BJ (cell line): Measurements from ENCODE around the gene SNX30. TPM values are rescaled to one million over a fixed set of nuclear protein-coding genes. Genes with fewer than 3 reads are reported as not detected.

ENCODE experiments used
- CTCF ChIA-PET: fragments of 350-600 bp; formaldehyde crosslinking; extraction: SDS; loops from one replicate; lab custom pipeline; 2021; ENCODE audit warnings: antibody characterized with exemption, inconsistent platforms; lab: Yijun Ruan, JAX
- POLR2A ChIA-PET: fragments of 300-600 bp; sonication (Branson Sonifier 250); formaldehyde crosslinking; extraction: SDS; loops from one replicate; lab custom pipeline; 2021; ENCODE audit warnings: antibody characterized with exemption; lab: Charles Lee
- DNase-seq: peaks from one replicate; pipeline ENCODE4 v3.0.0-alpha.2; 2011; ENCODE audit warnings: low read depth
- H3K27me3 ChIP-seq: 2 replicates; pipeline ENCODE4 v1.6.0; 2011; ENCODE audit warnings: low read length; ENCODE audit not compliant: control insufficient read depth, insufficient read depth
- H3K36me3 ChIP-seq: 2 replicates; pipeline ENCODE4 v1.5.1; 2011; ENCODE audit warnings: low read length; ENCODE audit not compliant: control insufficient read depth, insufficient read depth
- H3K4me3 ChIP-seq: 2 replicates; pipeline ENCODE4 v1.5.1; 2011; ENCODE audit warnings: low read depth, mild to moderate bottlenecking, control low read depth, low read length
- CTCF ChIP-seq: IDR thresholded peaks from 2 replicates; pipeline ENCODE4 v1.5.1; 2011; ENCODE audit warnings: low read depth, mild to moderate bottlenecking, control low read depth, inconsistent platforms, low read length, moderate library complexity; ENCODE audit not compliant: insufficient read depth
- polyA plus RNA-seq: library from polyadenylated mRNA; depleted of rRNA; stranded (reverse); fragments of >200 nt; gene quantifications from 2 replicates; pipeline ENCODE4 v1.2.3, GENCODE V29; 2011

SNX30 gene
- polyA plus RNA-seq, 1 experiment = 6.1 TPM

GRCh38 chr9:112856843-112857242 lies 106.3 kb downstream of the SNX30 start:
- no peak for DNase-seq
- H3K36me3 ChIP-seq = peaks cover 1% of the 10 kb centered on the region; the same call in 1 of the 2 replicates
- no peak overlapping the region for H3K4me3 ChIP-seq
- H3K27me3 ChIP-seq = no peaks in the 10 kb centered on the region
- POLR2A ChIA-PET = no interaction called here
- no peak for TF ChIP-seq CTCF
- CTCF ChIA-PET = interaction anchor here (1.1 to 3.0 kb wide), 2 partner anchors 11 to 46 kb away, joined by 4 to 16 read pairs; no protein-coding TSS in a partner anchor

GRCh38 chr9:112858005-112858404 lies 107.4 kb downstream of the SNX30 start:
- Histone ChIP-seq H3K36me3 (peaks cover 1% of the 10 kb centered on the region; the same call in 1 of the 2 replicates), H3K4me3 (no peak overlapping the region), H3K27me3 (no peaks in the 10 kb centered on the region)
- ChIA-PET CTCF (interaction anchor here (1.2 to 3.0 kb wide), 2 partner anchors 12 to 45 kb away, joined by 4 to 16 read pairs; no protein-coding TSS in a partner anchor), POLR2A (no interaction called here)
- no peak for TF ChIP-seq CTCF
- DNase-seq = no peak

- no peaks in the 10 kb centered on the region for H3K27me3 ChIP-seq
- peaks cover 1% of the 10 kb centered on the region; the same call in 1 of the 2 replicates for H3K36me3 ChIP-seq
- no peak for DNase-seq
- ChIA-PET CTCF (interaction anchor here (1.2 kb wide), 1 partner anchor 44 kb away, joined by 4 read pairs; no protein-coding TSS in a partner anchor), POLR2A (no interaction called here)
- H3K4me3 ChIP-seq = no peak overlapping the region
- no peak for TF ChIP-seq CTCF
Observed at GRCh38 chr9:112858625-112859147, 108.1 kb downstream of the SNX30 start.

GRCh38 chr9:112860451-112860850 lies 109.9 kb downstream of the SNX30 start:
- H3K4me3 ChIP-seq = no peak overlapping the region
- POLR2A ChIA-PET = no interaction called here
- TF ChIP-seq CTCF = no peak
- DNase-seq = no peak
- peaks cover 5% of the 10 kb centered on the region; the same call in 1 of the 2 replicates for H3K36me3 ChIP-seq
- CTCF ChIA-PET = interaction anchor here (1.3 kb wide), 1 partner anchor 24 kb away, joined by 3 read pairs; no protein-coding TSS in a partner anchor
- no peaks in the 10 kb centered on the region for H3K27me3 ChIP-seq

GRCh38 chr9:112861155-112861554 lies 110.6 kb downstream of the SNX30 start:
- CTCF ChIA-PET = interaction anchor here (1.3 kb wide), 1 partner anchor 25 kb away, joined by 3 read pairs; no protein-coding TSS in a partner anchor
- Histone ChIP-seq H3K27me3 (no peaks in the 10 kb centered on the region), H3K36me3 (peaks cover 5% of the 10 kb centered on the region; the same call in 1 of the 2 replicates), H3K4me3 (no peak overlapping the region)
- POLR2A ChIA-PET = no interaction called here
- no peak for TF ChIP-seq CTCF
- DNase-seq = no peak
